SIG-M5 treated with dmso at 0.1 percent for 504 hours (cell line): ENCODE data around the gene CASP3.
A peak's percentile ranks its signal among the peaks of the same experiment; 100 is the strongest.

Source experiments
- DNase-seq: peaks from one replicate; lab custom pipeline; 2025; ENCODE audit not compliant: unreplicated experiment; lab: John Stamatoyannopoulos, UW

CASP3 gene

GRCh38 chr4:184649026-184649970 is at the start of gene CASP3, which contains the start of gene PRIMPOL:
Gene CASP3 (minus strand): TSS chr4:184649447. CDS start chr4:184638453, 10,994 bp downstream.
Gene PRIMPOL (plus strand): TSS chr4:184649738. CDS start chr4:184657141, 7,403 bp downstream.
- peak; percentile 96 for DNase-seq

DNA sequence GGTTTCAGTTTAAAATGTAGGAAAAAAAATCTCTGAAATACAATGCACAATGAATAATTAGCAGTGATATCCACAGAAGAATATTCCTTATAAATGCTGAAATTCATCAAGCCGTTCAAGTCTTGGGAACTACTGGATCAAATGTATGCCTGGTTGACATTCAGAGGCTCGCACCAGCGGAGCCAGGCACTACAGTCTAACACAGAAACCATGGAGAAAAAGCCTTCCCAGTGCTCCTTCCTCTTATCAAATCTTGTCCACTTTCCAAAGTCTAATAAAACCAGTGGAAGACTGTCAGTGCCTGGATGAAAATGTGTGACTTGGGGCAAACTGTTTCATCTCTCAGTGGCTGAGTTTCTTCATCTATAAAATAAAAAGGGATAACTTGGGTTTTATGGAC is 48.7 kb upstream of the CASP3 start:
- no peak for DNase-seq

DNA sequence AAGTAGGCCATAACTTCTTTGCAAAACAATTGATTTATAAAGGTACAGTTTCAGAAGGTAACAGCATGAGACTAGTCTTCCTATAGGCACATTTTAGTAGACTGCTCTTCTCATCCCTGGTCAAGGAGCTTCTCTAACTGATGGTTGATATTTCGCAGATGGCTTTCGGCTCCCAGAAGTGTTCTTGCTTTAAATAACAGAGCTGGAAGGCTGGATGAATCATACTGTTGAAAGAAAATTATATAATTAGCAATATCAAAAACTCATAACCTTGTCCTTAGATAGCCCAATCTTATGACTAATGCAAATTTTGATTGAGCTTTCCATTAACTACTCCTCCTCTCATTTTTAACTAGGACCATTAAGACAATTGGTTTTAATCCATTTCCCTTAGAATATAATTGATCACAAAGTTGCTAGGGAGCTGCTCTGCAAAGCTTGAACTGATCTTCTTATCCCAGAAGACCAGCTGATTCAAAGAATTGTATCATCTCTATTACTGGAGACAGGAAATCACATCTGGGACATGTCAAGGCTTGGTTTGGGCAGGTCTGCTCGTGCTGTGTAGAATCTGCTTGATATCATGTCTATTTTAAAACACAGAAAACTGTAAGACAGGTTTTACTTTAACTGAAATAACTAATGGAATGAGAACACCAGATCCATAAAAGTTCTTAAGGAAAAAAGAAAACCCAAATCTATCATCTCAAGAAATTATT is 46.1 kb upstream of the CASP3 start:
- DNase-seq: no peak

DNA sequence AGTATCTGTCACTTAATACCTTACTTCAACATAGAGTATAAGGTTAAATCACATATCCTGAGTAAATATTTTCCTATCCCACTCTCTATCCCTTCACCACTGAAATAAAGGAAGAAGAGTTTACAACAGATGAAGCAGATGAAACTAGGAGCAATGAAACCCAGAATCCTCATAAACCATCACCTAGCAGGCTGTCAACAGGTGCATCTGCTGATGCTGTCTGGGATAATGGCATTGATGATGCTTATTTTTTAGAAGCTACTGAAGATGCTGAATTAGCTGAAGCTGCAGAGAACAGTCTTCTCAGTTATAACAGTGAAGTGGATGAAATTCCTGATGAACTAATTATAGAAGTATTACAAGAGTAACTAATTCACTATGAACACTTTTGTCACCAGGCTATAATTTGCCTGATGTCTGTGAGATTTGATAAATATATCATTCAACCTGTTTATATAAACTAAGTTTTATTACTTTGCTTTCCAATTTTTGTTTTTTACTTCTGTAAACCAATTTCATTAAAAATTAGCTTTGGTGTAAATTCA is 45.2 kb upstream of the CASP3 start:
- DNase-seq: no peak

DNA sequence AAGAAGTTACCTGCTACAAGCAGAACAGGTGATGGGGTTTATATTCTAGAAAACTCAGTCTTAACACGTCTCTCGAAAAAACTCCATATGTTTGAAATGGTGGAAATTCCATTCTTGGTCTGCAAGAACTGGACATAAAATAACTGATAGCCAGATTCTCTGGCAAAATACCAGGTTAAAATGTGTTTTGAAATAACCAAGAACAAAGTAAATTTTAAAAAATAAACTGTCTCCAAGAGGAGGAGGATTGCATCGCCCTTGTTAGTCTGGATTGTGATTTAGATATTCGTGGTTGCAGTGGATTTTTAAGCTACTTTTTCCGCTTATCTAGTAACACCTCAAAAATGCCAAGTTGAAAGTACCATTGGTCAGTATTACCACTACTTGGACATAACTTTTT is 43.8 kb upstream of the CASP3 start:
- DNase-seq: no peak

DNA sequence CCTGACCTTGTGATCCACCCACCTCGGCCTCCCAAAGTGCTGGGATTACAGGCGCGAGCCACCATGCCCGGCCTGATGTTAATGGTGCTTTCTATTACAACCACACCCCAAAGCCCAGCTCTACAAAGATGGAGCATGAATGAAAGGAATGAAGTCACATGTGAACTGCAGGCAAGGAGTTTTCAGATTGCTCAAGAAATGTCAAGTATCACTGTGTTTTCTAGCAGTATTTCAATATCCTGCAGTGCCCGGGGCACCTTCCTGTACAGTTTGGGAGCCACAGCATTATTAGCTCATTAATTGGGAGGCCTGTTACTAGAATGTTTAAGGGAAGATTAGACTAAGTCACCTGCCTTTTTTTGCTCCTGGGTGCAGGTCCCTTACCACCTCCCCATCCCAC is 40.4 kb upstream of the CASP3 start:
- no peak for DNase-seq

- no peak for DNase-seq
Measured at GRCh38 chr4:184688447-184688846, 39.2 kb upstream of the CASP3 start.

DNA sequence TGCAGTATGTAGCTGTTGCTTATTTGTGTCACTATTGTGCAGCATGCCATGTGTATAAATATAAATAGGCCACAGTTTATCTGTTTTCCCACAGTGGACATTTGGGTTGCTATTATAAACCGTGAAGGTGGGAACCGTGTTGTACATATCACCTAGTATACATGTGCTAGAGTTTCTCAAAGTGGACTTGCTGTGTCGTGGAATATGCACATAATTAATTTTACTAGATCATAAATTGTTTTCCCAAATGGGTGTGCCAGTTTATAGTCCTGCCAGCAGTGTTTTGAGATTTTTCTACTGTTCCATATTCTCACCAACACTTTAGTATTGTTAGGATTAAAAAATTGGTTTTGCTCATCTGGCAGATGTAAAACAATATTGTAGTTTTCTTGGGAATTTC is 38.8 kb upstream of the CASP3 start:
- no peak for DNase-seq

DNA sequence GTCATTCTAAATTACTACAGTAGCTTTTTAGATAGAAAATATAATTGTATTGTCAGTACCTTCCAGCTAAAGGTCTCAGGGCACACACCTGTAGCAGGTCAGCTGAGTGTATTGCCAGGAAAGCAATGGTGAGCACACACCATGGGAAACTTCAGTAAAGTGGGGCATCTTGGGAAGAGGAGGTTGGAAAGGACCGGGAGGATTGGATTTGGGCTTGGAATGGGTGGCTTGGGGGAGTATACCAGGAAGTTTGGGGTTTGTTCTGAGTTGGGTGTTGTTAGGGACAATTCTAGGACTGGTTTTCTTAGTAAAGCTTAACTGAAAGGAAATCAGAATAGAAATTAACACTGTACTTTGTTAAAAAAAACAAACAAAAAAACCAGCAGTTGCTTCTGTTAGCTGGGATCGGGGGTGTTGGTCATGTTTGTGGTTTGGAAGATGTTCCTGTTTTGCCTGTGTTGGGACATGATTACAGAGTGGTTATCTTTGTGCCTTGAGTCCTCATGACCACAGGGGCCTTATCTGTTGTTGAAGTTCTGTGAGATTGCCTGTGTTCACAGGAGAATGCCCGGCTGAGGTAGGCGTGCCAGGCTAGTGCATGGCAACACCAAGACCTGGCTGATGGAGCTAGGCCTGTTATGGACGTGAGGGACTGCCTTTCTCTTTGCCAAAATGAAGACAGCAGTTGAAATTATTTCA is 35.4 kb upstream of the CASP3 start:
- DNase-seq: peak; percentile 88

GRCh38 chr4:184681916-184682315 is 32.7 kb upstream of the CASP3 start:
- no peak for DNase-seq

DNA sequence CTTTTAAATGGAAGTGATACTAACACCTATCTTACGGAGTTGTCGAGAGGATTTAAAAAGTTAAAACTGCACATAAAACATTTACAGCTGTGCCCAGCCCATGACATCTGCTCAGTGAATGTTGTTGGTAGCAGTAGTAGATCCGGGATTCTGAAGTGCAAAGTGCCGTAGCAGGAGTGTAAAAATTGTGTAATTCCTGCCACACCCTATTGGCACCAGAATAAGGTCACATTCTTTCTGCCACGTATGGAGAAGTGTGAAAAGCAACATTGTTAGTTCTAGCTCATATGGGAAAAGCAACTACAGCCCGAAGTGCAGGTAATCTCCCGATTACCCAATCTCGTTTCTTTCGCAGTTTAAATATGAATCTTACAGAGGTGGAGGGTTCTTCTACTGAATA is 31.5 kb upstream of the CASP3 start:
- DNase-seq: no peak

DNA sequence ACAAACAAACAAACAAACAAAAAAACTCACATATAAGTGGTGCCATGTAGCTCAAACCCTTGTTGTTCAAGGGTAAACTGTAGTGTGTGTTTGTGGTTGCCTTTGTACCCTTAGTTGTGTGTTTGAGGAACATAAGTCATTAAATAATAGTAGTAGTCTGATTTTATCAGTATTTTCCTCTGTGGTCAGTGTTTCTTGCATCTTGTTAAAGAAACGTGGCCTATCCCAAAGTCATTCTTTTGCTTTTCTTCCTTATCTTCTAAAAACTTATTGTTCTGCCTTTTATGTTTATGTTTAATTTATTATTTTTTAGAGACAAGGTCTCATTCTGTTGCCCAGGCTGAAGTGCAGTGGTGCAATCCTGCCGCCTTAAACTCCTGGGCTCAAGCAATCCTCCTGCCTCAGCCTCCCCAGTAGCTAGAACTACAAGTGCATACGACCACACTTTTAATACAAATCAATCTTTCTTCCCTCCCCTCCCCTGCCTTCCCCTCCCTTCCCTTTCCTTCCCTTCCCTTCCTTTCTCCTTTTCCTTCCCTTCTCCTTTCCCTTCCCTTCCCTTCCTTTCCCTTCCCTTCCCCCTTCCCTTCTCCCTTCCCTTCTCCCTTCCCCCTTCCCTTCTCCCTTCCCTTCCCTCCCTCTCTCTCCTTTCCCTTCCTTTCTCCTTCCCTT is 26.7 kb upstream of the CASP3 start:
- no peak for DNase-seq

DNA sequence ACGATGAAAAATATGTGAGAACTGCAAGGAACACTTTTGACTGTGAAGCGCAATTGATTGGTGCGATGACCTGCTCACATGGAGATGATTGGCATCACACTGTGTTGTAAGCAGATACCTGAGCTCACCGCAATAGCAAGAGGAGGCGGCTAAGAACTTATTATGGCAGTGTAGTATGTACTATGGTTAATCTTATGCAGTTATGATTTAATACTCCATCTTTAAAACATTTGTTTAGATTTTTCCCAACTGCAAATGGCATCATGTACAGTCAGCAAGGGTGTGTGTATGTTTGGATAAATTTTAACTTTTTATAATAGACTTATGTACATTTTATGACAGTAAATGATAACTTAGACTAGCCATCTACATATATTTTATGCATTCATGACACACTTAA is 25.8 kb upstream of the CASP3 start:
- DNase-seq: no peak

GRCh38 chr4:184674011-184674410 is 24.8 kb upstream of the CASP3 start:
- no peak for DNase-seq

- DNase-seq: no peak
Measured at GRCh38 chr4:184672741-184673140, 23.5 kb upstream of the CASP3 start.

DNA sequence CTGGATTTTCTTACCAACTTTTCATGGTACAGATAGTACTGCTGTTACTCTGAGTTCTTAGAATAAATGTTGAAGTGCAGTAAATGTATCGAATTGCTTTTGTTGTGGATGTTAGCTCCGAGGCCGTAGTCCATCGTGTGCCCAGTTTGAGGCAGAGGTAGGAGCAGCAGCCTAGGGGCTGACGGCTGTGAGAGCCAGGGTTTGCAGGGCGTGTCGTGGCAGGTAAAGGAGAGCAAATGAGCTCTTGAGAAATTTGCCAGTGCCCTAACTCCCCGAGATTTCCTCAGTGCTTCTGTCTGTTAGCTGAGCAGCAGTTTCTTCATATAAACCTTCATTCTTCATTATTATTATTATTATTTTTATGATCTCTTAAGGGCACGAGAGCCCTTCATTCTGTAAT is 21.9 kb upstream of the CASP3 start:
- no peak for DNase-seq

DNA sequence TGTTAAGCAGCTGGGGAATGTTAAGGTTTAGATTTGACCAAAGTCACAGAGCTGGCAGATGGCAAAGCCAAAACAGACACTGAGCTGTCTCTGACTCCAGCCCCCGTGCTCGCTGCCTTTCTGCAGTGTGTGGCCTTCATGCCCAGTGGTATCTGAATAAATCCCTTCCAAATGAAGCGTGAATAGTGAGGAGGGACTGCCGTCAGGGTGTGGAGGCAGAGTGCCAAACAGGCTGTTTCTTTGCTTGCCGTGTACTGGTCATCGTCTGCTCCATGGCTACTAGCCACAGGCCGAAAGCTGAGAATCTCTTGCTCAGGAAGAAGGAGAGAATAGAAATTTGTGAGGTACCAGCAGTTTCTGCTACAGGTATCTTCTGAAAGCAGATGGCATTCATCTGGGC is 20.0 kb upstream of the CASP3 start:
- DNase-seq: no peak

DNA sequence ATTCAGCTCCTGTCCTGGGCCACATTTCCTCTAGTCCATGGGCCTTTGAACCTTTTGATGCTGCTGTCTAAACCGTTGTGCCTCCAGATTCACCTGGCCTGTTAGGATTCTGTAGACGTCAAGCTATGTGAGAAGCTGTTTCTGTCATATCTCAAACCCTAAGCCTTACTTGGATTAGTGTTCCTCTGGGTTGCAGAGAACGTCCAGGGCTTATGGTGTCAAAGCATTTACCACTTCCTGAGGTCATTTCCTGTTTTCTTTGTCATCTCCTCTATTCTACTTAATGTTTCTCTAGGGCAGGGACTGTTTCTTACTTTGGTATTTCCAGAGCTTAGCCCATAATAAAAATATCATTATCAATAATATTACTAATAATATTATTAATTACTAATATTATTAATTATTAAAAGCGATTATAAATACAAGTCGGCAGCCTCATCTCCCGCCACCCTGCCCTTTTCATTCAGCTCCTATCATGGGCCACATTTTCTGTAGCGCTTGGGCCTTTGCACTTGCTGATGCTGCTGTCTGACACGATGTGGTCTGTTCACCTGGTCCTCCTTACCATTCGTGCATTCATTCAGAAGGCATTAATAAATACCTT is 19.4 kb upstream of the CASP3 start:
- DNase-seq: no peak

DNA sequence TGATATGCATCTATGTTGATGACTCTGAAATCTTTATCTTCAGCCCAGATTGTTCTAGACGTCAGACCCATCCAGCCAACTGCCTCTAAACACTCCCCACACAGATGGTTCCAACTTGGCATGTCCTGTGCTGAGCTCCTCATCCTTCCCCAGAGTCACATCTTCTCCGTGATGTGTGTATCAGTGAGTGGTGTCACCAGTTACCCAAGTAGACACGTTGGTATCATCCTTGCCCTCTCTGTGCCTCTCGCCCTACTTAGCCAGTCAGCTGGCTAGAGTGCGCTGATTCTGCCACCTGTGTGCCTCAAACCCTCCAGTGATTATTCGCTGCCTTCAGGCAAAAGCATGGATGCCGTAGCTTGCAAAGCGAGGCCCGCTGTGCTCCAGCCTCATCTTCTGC is 18.8 kb upstream of the CASP3 start:
- DNase-seq: no peak

- DNase-seq: no peak
Measured at GRCh38 chr4:184666670-184667069, 17.4 kb upstream of the CASP3 start.
